Femur (tissue), 1 donor: Measurements from ENCODE around the gene FIBP.
A peak's percentile ranks its signal among the peaks of the same experiment; 100 is the strongest.
"Not testable (repeated sequence)": the region's sequence is repeated elsewhere in the genome, so short reads cannot be mapped to it uniquely, and the experiment has no call there.

Experiments
- DNase-seq: peaks from one replicate; pipeline ENCODE4 v3.0.0-alpha.2; 2017

The FIBP gene

GRCh38 chr11:65857853-65858680 lies 30.2 kb downstream of the FIBP start, which contains the start of gene CFL1:
Gene CFL1 (minus strand): TSS chr11:65858180. CDS start chr11:65858099, 81 bp downstream.
- peak; percentile 99 for DNase-seq

GRCh38 chr11:65857500-65857852 lies 30.8 kb downstream of the FIBP start:
- peak; percentile 74 for DNase-seq

GRCh38 chr11:65856689-65857499 lies 31.4 kb downstream of the FIBP start:
- peak; percentile 87 for DNase-seq

GRCh38 chr11:65855927-65856363 lies 32.3 kb downstream of the FIBP start:
- no peak for DNase-seq

GRCh38 chr11:65854852-65855837 lies 33.1 kb downstream of the FIBP start:
- DNase-seq: peak; percentile 33

GRCh38 chr11:65854161-65854592 lies 34.1 kb downstream of the FIBP start:
- DNase-seq: no peak

GRCh38 chr11:65853246-65853979 lies 34.9 kb downstream of the FIBP start:
- DNase-seq: no peak

GRCh38 chr11:65852508-65853245 lies 35.6 kb downstream of the FIBP start:
- no peak for DNase-seq

- no peak for DNase-seq
Observed at GRCh38 chr11:65851811-65852507, 36.3 kb downstream of the FIBP start.

- DNase-seq: no peak
Observed at GRCh38 chr11:65851083-65851579, 37.1 kb downstream of the FIBP start.

GRCh38 chr11:65850217-65851082 lies 37.8 kb downstream of the FIBP start:
- no peak for DNase-seq

GRCh38 chr11:65849771-65850216 lies 38.5 kb downstream of the FIBP start:
- DNase-seq: no peak

GRCh38 chr11:65849366-65849765 lies 38.9 kb downstream of the FIBP start:
- DNase-seq: no peak

GRCh38 chr11:65848693-65849092 lies 39.6 kb downstream of the FIBP start:
- not testable (repeated sequence) for DNase-seq

GRCh38 chr11:65847746-65848145 lies 40.5 kb downstream of the FIBP start:
- DNase-seq: no peak

GRCh38 chr11:65844231-65844872 lies 43.9 kb downstream of the FIBP start:
- no peak for DNase-seq

- DNase-seq: no peak
Observed at GRCh38 chr11:65843811-65844210, 44.5 kb downstream of the FIBP start.

- DNase-seq: no peak
Observed at GRCh38 chr11:65842144-65842543, 46.1 kb downstream of the FIBP start.

GRCh38 chr11:65834202-65834601 lies 54.1 kb downstream of the FIBP start:
- DNase-seq: no peak
